Keratinocyte (primary cell): ENCODE data around the gene KCND2. TPM values are rescaled to one million over a fixed set of nuclear protein-coding genes. Genes with fewer than 3 reads are reported as not detected.

ENCODE experiments used
- DNase-seq: peaks from one replicate; pipeline ENCODE4 v3.0.0-alpha.2; 2011; ENCODE audit warnings: low read depth, missing footprints, low spot score
- FAIRE-seq: peaks from 2 replicates; lab custom pipeline; 2011; peaks lifted over from hg19 to GRCh38; lab: Jason Lieb, UNC
- H2AFZ ChIP-seq: 2 replicates; pipeline ENCODE4 v1.6.0; 2012; ENCODE audit warnings: low read length, control low read depth, inconsistent platforms; ENCODE audit not compliant: control insufficient read depth
- H3K27ac ChIP-seq: 2 replicates; pipeline ENCODE4 v1.5.1; 2011; ENCODE audit warnings: low read length; ENCODE audit not compliant: control insufficient read depth, insufficient read depth
- H3K27me3 ChIP-seq: 3 replicates; pipeline ENCODE4 v1.6.0; 2011; ENCODE audit warnings: low read length; ENCODE audit not compliant: control insufficient read depth, insufficient read depth; ENCODE audit errors: extremely low read depth
- H3K36me3 ChIP-seq, 2 experiments: 2 replicates in 1 of 2; 3 replicates in 1 of 2; pipeline ENCODE4 v1.5.1; 2011; ENCODE audit warnings: low read length in 2 of 2, mild to moderate bottlenecking in 1 of 2; ENCODE audit not compliant: control insufficient read depth in 2 of 2, insufficient read depth in 2 of 2; ENCODE audit errors: extremely low read depth in 1 of 2
- H3K4me1 ChIP-seq: 3 replicates; pipeline ENCODE4 v1.5.1; 2011; ENCODE audit warnings: low read length; ENCODE audit not compliant: control insufficient read depth, insufficient read depth; ENCODE audit errors: extremely low read depth
- H3K4me2 ChIP-seq: 3 replicates; pipeline ENCODE4 v1.6.0; 2011; ENCODE audit warnings: low read depth, low read length; ENCODE audit not compliant: control insufficient read depth, insufficient read depth; ENCODE audit errors: extremely low read depth
- H3K4me3 ChIP-seq, 3 experiments: fragments of 200-600 bp in 1 of 3; sonication (generic) in 1 of 3; 2 replicates in 2 of 3; 3 replicates in 1 of 3; pipeline ENCODE4 v1.5.1; 2011 to 2016; ENCODE audit warnings: low read length in 3 of 3, mild to moderate bottlenecking in 3 of 3, control low read depth in 2 of 3, inconsistent platforms in 1 of 3, low read depth in 1 of 3, mixed read lengths in 1 of 3, mixed run types in 1 of 3, moderate library complexity in 1 of 3; ENCODE audit not compliant: control insufficient read depth in 2 of 3, insufficient read depth in 2 of 3; ENCODE audit errors: extremely low read depth in 1 of 3
- H3K79me2 ChIP-seq: 2 replicates; pipeline ENCODE4 v1.6.0; 2012; ENCODE audit warnings: low read length; ENCODE audit not compliant: control insufficient read depth, insufficient read depth
- H3K9ac ChIP-seq: 3 replicates; pipeline ENCODE4 v1.6.0; 2011; ENCODE audit warnings: low read length; ENCODE audit not compliant: control insufficient read depth, insufficient read depth; ENCODE audit errors: extremely low read depth
- H3K9me1 ChIP-seq: 3 replicates; pipeline ENCODE4 v1.6.0; 2011; ENCODE audit warnings: low read length; ENCODE audit not compliant: control insufficient read depth, insufficient read depth; ENCODE audit errors: extremely low read depth
- H3K9me3 ChIP-seq: 2 replicates; pipeline ENCODE4 v1.5.1; 2012; ENCODE audit warnings: low read depth, low read length; ENCODE audit not compliant: control insufficient read depth
- H4K20me1 ChIP-seq: 3 replicates; pipeline ENCODE4 v1.6.0; 2011; ENCODE audit warnings: low read length; ENCODE audit not compliant: control insufficient read depth, insufficient read depth; ENCODE audit errors: extremely low read depth
- EZH2 ChIP-seq: IDR thresholded peaks from one replicate; pipeline ENCODE4 v1.6.1; 2012; ENCODE audit warnings: inconsistent platforms, mild to moderate bottlenecking, low read length, moderate library complexity
- dilution Hi-C: fragments of 300-500 bp; cut with MboI; formaldehyde crosslinking; loops from one replicate; pipeline ENCODE4 v1.7.0; 2020; ENCODE audit warnings: low sequenced_read_pairs; ENCODE audit not compliant: extremely low pct_ligation_motif_present
- polyA plus RNA-seq, 5 experiments: library from polyadenylated mRNA; depleted of rRNA in 3 of 5; stranded (reverse) in 3 of 5; stranded (forward) in 1 of 5; unstranded in 1 of 5; fragments of >200 nt; gene quantifications; 1 replicate in 1 of 5; 2 replicates in 3 of 5; 3 replicates in 1 of 5; pipeline versions ENCODE4 v1.2.1 to v1.2.3, GENCODE V29; 2011 to 2012; ENCODE audit warnings: missing spikeins in 2 of 5, low read depth in 1 of 5, low replicate concordance in 1 of 5
- TF ChIP-seq, protein P1 (sequence below), 3 experiments: IDR thresholded peaks in 1 of 3; conservative IDR thresholded peaks in 1 of 3; optimal IDR thresholded peaks in 1 of 3; 2 replicates in 2 of 3; 3 replicates in 1 of 3; pipeline versions ENCODE3 to v1.5.1; 2011; ENCODE audit warnings: low read length in 3 of 3, mild to moderate bottlenecking in 3 of 3, moderate library complexity in 2 of 3, control low read depth in 1 of 3, inconsistent platforms in 1 of 3; ENCODE audit not compliant: insufficient read depth in 2 of 3; ENCODE audit errors: extremely low read depth in 1 of 3

The KCND2 gene
- polyA plus RNA-seq, 1 donor (not counting 4 experiments of a cell fraction or from before 2014, with no cell fraction given) = not detected

- H3K4me3 ChIP-seq = no peak overlapping the region
- no peaks in the 10 kb centered on the region for H4K20me1 ChIP-seq
- no peaks in the 10 kb centered on the region for H3K9me1 ChIP-seq
- no peaks in the 10 kb centered on the region for H3K9me3 ChIP-seq
- no peak overlapping the region for H2AFZ ChIP-seq
- H3K79me2 ChIP-seq = no peaks in the 10 kb centered on the region
- H3K4me2 ChIP-seq = no peak overlapping the region
- H3K36me3 ChIP-seq = no peaks in the 10 kb centered on the region
- dilution Hi-C loops = no loop called here
- H3K27me3 ChIP-seq = no peaks in the 10 kb centered on the region
- H3K4me1 ChIP-seq = no peaks in the 10 kb centered on the region
- no peak for FAIRE-seq
- H3K27ac ChIP-seq = no peak overlapping the region
- TF ChIP-seq EZH2 = no peak
- TF ChIP-seq, protein P1, sequence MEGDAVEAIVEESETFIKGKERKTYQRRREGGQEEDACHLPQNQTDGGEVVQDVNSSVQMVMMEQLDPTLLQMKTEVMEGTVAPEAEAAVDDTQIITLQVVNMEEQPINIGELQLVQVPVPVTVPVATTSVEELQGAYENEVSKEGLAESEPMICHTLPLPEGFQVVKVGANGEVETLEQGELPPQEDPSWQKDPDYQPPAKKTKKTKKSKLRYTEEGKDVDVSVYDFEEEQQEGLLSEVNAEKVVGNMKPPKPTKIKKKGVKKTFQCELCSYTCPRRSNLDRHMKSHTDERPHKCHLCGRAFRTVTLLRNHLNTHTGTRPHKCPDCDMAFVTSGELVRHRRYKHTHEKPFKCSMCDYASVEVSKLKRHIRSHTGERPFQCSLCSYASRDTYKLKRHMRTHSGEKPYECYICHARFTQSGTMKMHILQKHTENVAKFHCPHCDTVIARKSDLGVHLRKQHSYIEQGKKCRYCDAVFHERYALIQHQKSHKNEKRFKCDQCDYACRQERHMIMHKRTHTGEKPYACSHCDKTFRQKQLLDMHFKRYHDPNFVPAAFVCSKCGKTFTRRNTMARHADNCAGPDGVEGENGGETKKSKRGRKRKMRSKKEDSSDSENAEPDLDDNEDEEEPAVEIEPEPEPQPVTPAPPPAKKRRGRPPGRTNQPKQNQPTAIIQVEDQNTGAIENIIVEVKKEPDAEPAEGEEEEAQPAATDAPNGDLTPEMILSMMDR (optimal IDR thresholded peaks at IDR 0.05 in 1 of 3, IDR thresholded peaks at IDR 0.05 in 1 of 3, conservative IDR thresholded peaks at IDR 0.05 in 1 of 3; ENCODE audit: extremely low read depth in 1 of 3, insufficient read depth in 2 of 3, low read length in 3 of 3) = no peak
- no peak for DNase-seq
- H3K9ac ChIP-seq = no peak overlapping the region
These were observed 140.2 kb downstream of the KCND2 start for GRCh38 chr7:120413164-120413563.

DNA sequence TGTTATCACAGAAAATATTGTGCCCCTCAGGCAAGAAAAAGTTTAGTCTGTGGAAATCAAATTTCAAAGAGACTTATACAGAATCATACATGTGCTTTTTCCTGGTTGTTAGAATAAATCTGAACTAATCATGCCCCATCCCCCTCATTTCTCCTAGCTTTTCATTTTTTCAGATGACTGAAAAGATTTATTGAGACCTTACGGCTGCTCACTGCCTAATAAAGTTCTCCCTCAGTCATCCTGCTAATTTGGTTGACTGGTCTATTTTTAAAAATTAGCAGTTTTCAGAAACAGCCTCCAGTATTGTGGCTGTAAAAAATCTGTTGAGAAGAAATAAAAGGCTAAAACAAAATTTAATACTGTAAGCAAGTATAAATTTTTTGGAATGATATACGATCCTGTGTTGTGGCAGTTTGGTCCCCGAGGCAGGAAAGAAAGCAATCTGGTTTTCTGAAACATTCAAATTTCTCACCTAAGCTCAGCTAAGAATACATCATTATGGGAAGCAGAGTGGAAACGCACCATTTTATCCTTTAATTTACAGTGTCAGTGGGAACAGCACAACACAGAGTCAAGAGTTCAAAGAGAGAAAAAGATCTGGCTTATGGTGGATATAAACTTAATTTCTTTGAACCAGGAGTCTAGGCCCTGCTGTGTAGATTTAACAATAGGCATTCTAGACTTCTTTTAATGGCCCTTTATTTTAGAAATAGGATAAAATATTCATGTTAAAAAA is 144.4 kb downstream of the KCND2 start:
- Histone ChIP-seq H3K9me1 (no peaks in the 10 kb centered on the region), H3K4me2 (no peak overlapping the region), H3K36me3 (no peaks in the 10 kb centered on the region), H3K4me3 (no peak overlapping the region), H2AFZ (no peak overlapping the region), H3K79me2 (no peaks in the 10 kb centered on the region), H4K20me1 (no peaks in the 10 kb centered on the region), H3K27me3 (no peaks in the 10 kb centered on the region), H3K27ac (no peak overlapping the region), H3K9me3 (no peaks in the 10 kb centered on the region), H3K4me1 (no peaks in the 10 kb centered on the region), H3K9ac (no peak overlapping the region)
- dilution Hi-C loops = no loop called here
- TF ChIP-seq, protein P1 (optimal IDR thresholded peaks at IDR 0.05 in 1 of 3, IDR thresholded peaks at IDR 0.05 in 1 of 3, conservative IDR thresholded peaks at IDR 0.05 in 1 of 3; ENCODE audit: extremely low read depth in 1 of 3, insufficient read depth in 2 of 3, low read length in 3 of 3) = no peak
- no peak for TF ChIP-seq EZH2
- DNase-seq (no peak), FAIRE-seq (no peak)
